ENCODE data around the gene SELENON. TPM values are rescaled to one million over a fixed set of nuclear protein-coding genes. Genes with fewer than 3 reads are reported as not detected.

The SELENON gene
- total and polyA plus RNA-seq, 12 donors, result 8.7 to 105 (median 67.8) TPM

DNA sequence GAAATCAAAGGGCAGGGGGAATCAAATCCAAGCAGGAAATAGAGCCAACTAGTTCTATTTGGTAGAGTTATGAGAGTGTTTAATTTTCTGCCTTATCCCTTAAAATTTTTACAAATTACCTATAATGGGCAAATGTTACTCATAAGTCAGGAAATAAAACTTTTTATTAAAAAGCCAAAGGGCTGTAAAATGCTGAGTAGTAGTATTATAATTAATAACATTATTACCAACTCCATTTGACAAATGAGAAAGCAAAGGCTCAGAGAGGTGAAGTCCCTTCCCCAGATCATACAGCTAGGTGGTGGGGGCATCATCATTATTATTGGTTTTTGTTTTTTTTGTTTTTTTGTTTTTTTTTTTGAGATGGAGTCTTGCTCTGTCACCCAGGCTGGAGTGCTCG is 3.4 kb downstream of the SELENON start:
- H3K9me3 ChIP-seq (replicated peaks in 1 of 3), result no peaks in the 10 kb centered on the region
- DNase-seq, result no peak
- 82 to 100% (median 97%) methylated on average over 1 of the region's 1 CpG for WGBS, 4 donors
- H3K36me3 ChIP-seq (replicated peaks in 1 of 2), result peaks cover 0 to 9% of the 10 kb centered on the region in 2 donors
- H3K27ac ChIP-seq, result no peak overlapping the region
- H3K4me3 ChIP-seq, result no peak overlapping the region
- intact Hi-C loops (cut with DNase I), result no loop called here
- no peaks in the 10 kb centered on the region for H3K27me3 ChIP-seq
- TF ChIP-seq, protein P1, sequence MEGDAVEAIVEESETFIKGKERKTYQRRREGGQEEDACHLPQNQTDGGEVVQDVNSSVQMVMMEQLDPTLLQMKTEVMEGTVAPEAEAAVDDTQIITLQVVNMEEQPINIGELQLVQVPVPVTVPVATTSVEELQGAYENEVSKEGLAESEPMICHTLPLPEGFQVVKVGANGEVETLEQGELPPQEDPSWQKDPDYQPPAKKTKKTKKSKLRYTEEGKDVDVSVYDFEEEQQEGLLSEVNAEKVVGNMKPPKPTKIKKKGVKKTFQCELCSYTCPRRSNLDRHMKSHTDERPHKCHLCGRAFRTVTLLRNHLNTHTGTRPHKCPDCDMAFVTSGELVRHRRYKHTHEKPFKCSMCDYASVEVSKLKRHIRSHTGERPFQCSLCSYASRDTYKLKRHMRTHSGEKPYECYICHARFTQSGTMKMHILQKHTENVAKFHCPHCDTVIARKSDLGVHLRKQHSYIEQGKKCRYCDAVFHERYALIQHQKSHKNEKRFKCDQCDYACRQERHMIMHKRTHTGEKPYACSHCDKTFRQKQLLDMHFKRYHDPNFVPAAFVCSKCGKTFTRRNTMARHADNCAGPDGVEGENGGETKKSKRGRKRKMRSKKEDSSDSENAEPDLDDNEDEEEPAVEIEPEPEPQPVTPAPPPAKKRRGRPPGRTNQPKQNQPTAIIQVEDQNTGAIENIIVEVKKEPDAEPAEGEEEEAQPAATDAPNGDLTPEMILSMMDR (IDR thresholded peaks at IDR 0.05), result no peak
- peaks cover 5 to 49% of the 10 kb centered on the region in 2 donors for H3K4me1 ChIP-seq (replicated peaks in 1 of 2)

DNA sequence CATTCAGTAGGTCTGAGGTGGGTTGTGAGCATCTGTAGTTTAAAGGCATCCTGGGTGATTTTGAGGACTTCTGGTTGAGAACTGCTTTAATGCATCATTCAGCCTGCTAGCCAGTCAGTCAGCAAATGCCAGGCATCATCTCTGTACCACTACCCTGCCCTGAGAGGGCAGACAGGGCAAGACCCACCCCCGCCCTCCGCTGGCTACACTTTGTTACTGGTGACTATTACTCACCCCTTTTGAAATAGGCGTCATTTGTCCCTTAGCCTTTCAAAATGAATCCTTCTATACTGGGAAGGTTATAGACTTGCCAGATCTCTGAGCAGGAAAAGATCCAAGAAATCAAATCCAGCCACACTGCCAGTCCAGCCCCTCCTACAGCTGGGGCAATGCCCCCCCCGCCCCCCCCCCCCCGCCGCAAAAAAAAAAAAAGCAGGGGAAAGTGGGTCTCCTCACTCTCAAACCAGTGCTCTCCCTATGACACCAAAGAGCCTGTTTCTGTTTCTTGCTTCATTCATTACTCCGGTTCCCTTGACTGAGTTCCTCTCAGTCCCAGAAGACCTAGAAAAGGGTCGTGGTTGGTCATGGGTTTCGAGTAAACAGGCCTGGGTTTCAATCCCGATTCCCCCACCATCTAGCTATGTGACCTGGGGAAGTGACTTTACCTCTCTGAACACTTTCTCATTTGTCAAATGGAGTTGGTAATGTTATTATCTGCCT is 4.4 kb downstream of the SELENON start:
- H3K9me3 ChIP-seq (replicated peaks in 1 of 3), result no peaks in the 10 kb centered on the region
- DNase-seq, result no peak
- no peaks in the 10 kb centered on the region for H3K27me3 ChIP-seq
- 69 to 75% (median 72%) methylated on average over 7 to 10 of the region's 10 CpGs for WGBS, 4 donors
- H3K4me3 ChIP-seq, result no peak overlapping the region
- H3K36me3 ChIP-seq (replicated peaks in 1 of 2), result peaks cover 0 to 18% of the 10 kb centered on the region in 2 donors
- intact Hi-C loops (cut with DNase I), result no loop called here
- TF ChIP-seq, protein P1 (IDR thresholded peaks at IDR 0.05), result no peak
- no peak for TF ChIP-seq POLR2A (IDR thresholded peaks at IDR 0.05)
- H3K4me1 ChIP-seq (replicated peaks in 1 of 2), result peaks cover 5 to 46% of the 10 kb centered on the region in 2 donors
- peak overlapping the region in 2 of 5 donors; percentile 54 to 72 for H3K27ac ChIP-seq

DNA sequence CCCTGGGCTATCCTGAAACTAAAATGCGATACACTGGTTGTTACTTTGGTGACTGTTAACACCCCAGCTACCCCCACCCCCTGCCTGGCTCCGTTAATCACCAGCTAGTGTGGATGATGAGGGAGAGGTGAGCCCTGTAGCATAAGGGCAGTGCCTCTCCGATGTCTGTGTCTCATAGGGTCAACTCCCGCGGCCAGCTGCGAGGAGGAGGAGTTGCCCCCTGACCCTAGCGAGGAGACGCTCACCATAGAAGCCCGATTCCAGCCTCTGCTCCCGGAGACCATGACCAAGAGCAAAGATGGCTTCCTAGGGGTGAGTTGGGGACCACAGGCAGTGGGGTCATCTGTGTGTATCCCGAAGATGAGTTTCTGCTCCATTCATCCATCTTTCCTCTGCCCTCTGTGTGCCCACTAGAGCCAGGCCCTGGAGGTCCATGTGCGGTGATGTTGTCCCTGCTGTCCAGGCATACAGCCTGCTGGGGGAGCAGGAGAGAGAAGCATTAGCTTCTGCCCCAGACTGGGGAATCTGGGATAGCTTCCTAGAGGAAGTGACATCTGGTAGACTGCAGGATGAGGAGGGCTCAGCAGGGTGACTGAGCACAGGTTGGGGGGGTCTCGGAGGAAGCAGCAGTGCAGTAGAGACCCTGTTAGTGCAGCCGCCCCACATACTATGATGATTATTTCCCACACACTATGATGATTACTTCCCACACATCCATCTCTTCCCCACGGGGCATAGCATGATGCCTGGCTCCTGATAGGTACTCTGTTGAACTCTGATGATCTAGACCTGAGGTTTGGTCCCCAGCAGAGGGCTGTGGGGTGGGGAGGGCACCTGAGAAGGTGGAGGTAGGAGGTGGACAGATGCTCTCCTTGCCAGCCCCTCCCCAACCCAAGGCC is 5.2 kb downstream of the SELENON start:
- intact Hi-C loops (cut with DNase I), result no loop called here
- no peaks in the 10 kb centered on the region for H3K27me3 ChIP-seq
- peaks cover 5 to 42% of the 10 kb centered on the region in 2 donors for H3K4me1 ChIP-seq (replicated peaks in 1 of 2)
- peaks cover 0 to 26% of the 10 kb centered on the region in 2 donors for H3K36me3 ChIP-seq (replicated peaks in 1 of 2)
- no peaks in the 10 kb centered on the region for H3K9me3 ChIP-seq (replicated peaks in 1 of 3)
- no peak for TF ChIP-seq POLR2A (IDR thresholded peaks at IDR 0.05)
- TF ChIP-seq, protein P1 (IDR thresholded peaks at IDR 0.05), result no peak
- 75 to 87% (median 80%) methylated on average over 11 to 15 of the region's 15 CpGs for WGBS, 4 donors
- H3K27ac ChIP-seq, result peak overlapping the region in 2 of 5 donors; percentile 54 to 72
- no peak overlapping the region for H3K4me3 ChIP-seq
- DNase-seq, result no peak

DNA sequence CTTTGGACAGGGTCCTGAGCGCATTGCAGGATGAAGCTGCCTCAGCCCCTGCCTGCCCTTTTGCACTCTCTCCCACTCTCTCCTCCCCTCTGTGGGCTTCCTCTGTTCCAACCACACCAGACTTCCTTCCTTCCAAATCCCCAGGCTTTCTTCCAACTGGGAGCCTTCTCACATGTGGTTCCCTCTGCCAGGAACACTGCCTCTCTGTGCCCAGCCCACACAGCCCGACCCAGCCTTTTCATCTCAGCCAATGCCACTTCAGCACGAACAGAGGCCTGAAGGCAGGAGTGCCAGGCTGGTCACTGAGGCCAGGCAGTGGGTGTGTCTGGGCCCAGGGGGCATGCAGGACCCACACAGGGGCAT is 5.9 kb downstream of the SELENON start:
- DNase-seq, result peak in 3 of 7 donors; percentile 49 to 73 (median 53)
- peak overlapping the region in 2 of 5 donors; percentile 54 to 72 for H3K27ac ChIP-seq
- no peak overlapping the region for H3K4me3 ChIP-seq
- intact Hi-C loops (cut with DNase I), result no loop called here
- H3K4me1 ChIP-seq (replicated peaks in 1 of 2), result peaks cover 5 to 39% of the 10 kb centered on the region in 2 donors
- no peaks in the 10 kb centered on the region for H3K9me3 ChIP-seq (replicated peaks in 1 of 3)
- H3K27me3 ChIP-seq, result no peaks in the 10 kb centered on the region
- WGBS, 4 donors, result 41 to 47% (median 44%) methylated on average over 3 of the region's 3 CpGs
- H3K36me3 ChIP-seq (replicated peaks in 1 of 2), result peaks cover 0 to 30% of the 10 kb centered on the region in 2 donors
- TF ChIP-seq POLR2A (IDR thresholded peaks at IDR 0.05), result no peak
- TF ChIP-seq, protein P1 (IDR thresholded peaks at IDR 0.05), result no peak

Data from adrenal gland (tissue), 12 donors.